ENCODE data around the gene CFAP74.
"Not testable (repeated sequence)": the region's sequence is repeated elsewhere in the genome, so short reads cannot be mapped to it uniquely, and the experiment has no call there.

DNA sequence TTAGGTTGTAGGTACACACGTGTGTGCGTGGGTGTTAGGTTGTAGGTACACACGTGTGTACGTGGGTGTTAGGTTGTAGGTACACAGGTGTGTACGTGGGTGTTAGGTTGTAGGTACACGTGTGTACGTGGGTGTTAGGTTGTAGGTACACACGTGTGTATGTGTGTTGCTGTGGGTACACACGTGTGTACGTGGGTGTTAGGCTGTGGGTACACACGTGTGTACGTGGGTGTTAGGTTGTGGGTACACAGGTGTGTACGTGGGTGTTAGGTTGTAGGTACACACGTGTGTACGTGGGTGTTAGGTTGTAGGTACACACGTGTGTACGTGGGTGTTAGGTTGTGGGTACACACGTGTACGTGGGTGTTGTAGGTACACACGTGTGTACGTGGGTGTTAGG is 68.7 kb downstream of the CFAP74 start:
- TF ChIP-seq CEBPB (IDR thresholded peaks at IDR 0.05; ENCODE audit: low read depth, low read length); POLR2A (IDR thresholded peaks at IDR 0.05; ENCODE audit: low read depth, low read length); USF2 (IDR thresholded peaks at IDR 0.05; ENCODE audit: low read depth, low read length); MAZ (IDR thresholded peaks at IDR 0.05; ENCODE audit: borderline replicate concordance, low read depth, low read length); SMC3 (IDR thresholded peaks at IDR 0.05; ENCODE audit: low read depth, low read length); RCOR1 (IDR thresholded peaks at IDR 0.05; ENCODE audit: insufficient replicate concordance, low read length); MXI1 (IDR thresholded peaks at IDR 0.05; ENCODE audit: borderline replicate concordance, low read depth, low read length): not testable (repeated sequence)
- TF ChIP-seq, protein P1, sequence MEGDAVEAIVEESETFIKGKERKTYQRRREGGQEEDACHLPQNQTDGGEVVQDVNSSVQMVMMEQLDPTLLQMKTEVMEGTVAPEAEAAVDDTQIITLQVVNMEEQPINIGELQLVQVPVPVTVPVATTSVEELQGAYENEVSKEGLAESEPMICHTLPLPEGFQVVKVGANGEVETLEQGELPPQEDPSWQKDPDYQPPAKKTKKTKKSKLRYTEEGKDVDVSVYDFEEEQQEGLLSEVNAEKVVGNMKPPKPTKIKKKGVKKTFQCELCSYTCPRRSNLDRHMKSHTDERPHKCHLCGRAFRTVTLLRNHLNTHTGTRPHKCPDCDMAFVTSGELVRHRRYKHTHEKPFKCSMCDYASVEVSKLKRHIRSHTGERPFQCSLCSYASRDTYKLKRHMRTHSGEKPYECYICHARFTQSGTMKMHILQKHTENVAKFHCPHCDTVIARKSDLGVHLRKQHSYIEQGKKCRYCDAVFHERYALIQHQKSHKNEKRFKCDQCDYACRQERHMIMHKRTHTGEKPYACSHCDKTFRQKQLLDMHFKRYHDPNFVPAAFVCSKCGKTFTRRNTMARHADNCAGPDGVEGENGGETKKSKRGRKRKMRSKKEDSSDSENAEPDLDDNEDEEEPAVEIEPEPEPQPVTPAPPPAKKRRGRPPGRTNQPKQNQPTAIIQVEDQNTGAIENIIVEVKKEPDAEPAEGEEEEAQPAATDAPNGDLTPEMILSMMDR (conservative IDR thresholded peaks at IDR 0.05; ENCODE audit: low read depth, low read length), result not testable (repeated sequence)
